GM18870 (cell line): Measurements from ENCODE around the gene PCSK4.
"Not testable (repeated sequence)": the region's sequence is repeated elsewhere in the genome, so short reads cannot be mapped to it uniquely, and the experiment has no call there.

Experiments used
- ATAC-seq: cut with Tn5 transposase; IDR thresholded peaks from one replicate; pipeline ENCODE4 v1.9.1; 2021; ENCODE audit warnings: moderate library complexity; ENCODE audit not compliant: unreplicated experiment

The PCSK4 gene

GRCh38 chr19:1441677-1442438, 48.3 kb downstream of the PCSK4 start:
- ATAC-seq: no peak

GRCh38 chr19:1441022-1441426, 49.1 kb downstream of the PCSK4 start:
- ATAC-seq: no peak

DNA sequence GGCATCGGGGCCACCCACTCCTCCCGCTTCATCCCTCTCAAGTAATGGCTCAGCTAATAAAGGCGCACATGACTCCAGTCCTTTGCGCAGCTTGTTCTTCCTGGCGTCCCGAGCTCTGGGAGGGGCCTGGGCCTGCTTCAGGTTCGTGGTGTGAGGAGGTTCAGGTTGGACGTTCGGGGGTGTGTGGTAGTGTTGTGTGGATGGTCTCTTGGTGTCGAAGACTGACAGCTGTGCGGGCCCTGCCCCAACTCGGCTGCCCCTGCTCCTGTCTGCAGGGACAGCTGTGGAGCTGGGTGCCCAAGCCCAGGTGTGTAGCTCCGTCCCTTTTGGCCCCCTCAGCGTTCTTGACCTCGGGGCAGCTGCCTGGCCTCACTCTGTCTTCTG, 49.7 kb downstream of the PCSK4 start:
- no peak for ATAC-seq

GRCh38 chr19:1439525-1440417, 50.4 kb downstream of the PCSK4 start:
- not testable (repeated sequence) for ATAC-seq

DNA sequence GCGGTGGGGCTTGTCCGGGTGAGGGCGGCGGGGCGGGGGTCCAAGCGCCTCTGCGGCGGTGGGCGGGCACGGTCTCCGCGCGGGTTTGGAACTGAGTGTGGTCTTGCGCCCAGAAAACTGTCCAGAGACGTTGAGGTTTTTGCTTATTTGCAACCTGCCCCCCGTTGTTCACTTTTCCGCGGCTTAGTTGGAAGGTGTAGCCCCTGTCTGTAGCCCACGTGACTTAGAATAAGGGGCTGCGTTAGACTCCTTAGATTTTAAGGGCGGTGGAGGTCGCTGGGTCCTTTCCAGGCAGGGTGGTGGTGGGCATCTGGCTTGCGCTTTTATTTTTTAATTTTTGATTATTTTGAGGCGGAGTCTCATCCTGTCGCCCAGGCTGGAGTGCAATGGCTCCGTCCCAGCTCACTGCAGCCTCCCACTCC, 51.2 kb downstream of the PCSK4 start:
- no peak for ATAC-seq

GRCh38 chr19:1438035-1438932, 51.9 kb downstream of the PCSK4 start, which contains the start of gene RPS15:
TSS of gene RPS15 (plus strand) at chr19:1438396. CDS start at chr19:1438426, 30 bp downstream.
- ATAC-seq: peak; percentile 66

- ATAC-seq: no peak
Measured at GRCh38 chr19:1437609-1438008, 52.5 kb downstream of the PCSK4 start.

- ATAC-seq: no peak
Measured at GRCh38 chr19:1435378-1435989, 54.7 kb downstream of the PCSK4 start.

DNA sequence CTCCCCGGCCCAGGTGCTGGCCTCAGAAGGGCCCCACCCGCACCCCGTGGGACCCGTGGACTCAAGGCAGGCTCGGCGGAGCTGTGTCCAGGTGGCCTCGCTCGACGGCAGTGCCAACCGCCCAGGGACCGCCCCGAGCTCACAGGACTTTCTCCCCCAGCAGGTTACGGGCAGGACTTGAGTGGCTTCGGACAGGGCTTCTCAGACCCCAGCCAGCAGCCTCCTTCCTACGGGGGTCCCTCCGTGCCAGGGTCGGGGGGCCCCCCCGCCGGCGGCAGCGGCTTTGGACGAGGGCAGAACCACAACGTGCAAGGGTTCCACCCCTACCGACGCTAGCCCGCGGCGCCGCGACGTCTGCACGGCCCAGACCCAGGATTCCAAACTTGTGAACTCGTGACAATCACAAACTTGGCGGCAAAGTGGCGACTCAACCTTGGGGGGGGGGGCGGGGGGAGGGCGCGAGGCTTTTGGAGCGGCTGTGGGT, 55.5 kb downstream of the PCSK4 start:
- ATAC-seq: no peak

DNA sequence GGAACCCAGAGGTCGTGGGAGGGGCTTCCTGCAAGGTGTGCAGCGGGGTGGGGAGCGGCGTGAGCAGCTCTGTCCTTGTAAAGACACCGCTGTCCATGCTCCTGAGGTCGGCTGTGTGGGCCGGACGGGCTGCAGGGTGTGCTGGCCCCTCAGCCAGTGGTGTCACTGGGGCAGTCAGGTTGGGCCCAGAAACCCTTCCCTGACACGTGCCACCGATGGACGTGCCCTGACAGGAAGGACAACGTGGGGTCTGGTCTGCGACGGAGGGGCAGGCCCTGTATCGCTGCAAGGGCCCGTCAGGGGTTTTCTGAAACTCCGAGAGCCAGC, 56.1 kb downstream of the PCSK4 start:
- no peak for ATAC-seq

- ATAC-seq: no peak
Measured at GRCh38 chr19:1433119-1434039, 56.8 kb downstream of the PCSK4 start.

DNA sequence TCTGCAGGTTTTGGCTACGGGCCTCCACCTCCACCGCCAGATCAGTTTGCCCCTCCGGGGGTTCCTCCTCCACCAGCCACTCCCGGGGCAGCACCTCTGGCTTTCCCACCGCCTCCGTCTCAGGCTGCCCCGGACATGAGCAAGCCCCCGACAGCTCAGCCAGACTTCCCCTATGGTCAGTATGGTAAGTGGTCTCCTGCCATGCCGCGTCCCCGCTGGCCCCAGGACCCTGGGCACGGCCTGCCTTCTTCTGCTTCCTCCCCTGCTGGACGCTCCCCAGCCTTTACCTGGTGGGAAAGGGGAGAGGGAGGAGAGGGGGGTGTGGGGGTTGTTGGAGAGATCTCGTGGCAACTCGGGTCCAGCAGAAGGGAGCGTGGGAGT, 57.7 kb downstream of the PCSK4 start:
- ATAC-seq: no peak

DNA sequence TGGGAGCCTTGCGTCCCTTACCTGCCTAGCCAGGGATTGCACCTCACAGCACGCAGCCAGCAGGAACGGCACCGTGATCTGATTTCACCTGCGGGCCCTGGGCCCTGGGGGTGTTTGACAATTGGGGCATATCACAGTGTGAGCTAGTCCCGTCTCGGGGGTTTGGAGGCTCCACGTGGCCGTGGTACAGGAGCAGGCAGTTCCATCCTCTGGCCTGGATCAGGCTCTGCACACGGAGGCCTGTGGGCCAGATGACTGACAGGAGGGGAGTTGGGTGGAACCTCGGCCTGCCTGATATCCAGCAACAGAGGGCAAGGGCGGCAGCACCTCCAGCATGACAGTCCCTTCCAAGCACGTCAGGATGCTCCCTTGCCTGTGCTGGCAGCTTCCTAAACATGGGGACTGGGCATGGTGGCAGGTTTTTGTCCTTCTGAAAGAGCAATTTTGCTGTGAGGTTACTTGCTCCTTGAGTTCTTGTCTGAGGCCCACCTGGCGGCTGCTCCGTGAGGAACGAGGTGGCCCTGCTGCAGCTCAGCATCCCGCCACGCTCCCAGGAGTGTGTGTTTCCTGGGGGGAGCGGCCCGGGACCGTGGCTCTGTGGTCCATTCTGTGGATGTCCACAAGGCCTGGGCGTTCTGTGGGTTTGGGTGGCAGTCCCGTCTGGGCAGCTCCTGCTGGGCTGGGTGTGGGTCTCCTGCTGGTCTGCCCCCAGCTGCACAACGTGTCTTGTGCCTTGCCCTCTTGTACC, 58.2 kb downstream of the PCSK4 start:
- ATAC-seq: no peak
